H7 (cell line): ENCODE data around the gene COA1. TPM values are rescaled to one million over a fixed set of nuclear protein-coding genes. Genes with fewer than 3 reads are reported as not detected.
A peak's percentile ranks its signal among the peaks of the same experiment; 100 is the strongest.

Experiments used
- DNase-seq: peaks from one replicate; pipeline ENCODE4 v3.0.0; 2012
- H3K27me3 ChIP-seq: 2 replicates; pipeline ENCODE4 v1.6.0; 2011; ENCODE audit warnings: mild to moderate bottlenecking, low read length; ENCODE audit not compliant: control insufficient read depth, insufficient read depth
- H3K36me3 ChIP-seq: replicated peaks from 2 replicates; pipeline ENCODE4 v1.5.1; 2011; ENCODE audit warnings: low read length; ENCODE audit not compliant: control insufficient read depth, insufficient read depth
- H3K4me3 ChIP-seq: 2 replicates; pipeline ENCODE4 v1.5.1; 2011; ENCODE audit warnings: low read depth, mild to moderate bottlenecking, control low read depth, low read length, moderate library complexity; ENCODE audit not compliant: insufficient read depth
- total RNA-seq: library from RNA; depleted of rRNA; stranded (reverse); fragments of >200 nt; shearing (Covaris generic); gene quantifications from 2 replicates; pipeline ENCODE4 v1.2.3, GENCODE V29; 2014

COA1 gene
- total RNA-seq, 1 experiment from 2014 or later: 120 TPM

DNA sequence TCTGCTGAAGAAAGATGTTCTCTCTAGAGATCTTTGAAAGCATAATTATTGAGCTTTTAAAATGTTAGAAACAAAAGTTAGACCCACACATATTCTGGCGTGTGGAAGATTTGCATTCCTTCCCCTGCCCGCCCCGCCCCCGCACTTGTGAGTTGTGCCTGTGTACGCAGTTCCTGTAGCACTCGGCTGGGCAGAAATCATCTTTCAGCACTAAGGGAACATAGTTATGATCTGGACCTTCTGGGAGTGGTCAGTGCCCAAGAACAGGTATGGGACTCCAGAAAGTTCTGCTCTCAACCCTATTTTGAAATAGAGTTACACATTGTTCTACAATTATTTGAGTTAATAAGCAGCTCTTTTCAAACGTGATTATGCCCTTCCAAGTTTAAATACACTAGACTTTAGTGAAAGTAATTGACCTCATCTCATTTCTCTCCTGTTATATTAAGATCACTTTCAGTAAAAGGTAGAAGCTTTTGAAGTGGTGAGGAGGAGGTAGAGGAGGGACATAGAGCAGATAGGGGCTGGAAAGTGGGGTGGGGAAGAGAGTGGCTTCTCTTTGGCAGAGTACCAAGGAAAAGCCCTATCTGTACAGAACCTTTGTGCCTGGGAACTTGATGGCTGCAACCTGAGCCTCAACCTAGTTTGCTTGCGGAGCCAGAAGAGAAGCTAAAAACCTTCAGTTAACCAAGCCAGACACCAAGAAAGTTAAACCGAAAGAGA lies 34.9 kb upstream of the COA1 start:
- H3K27me3 ChIP-seq: peaks cover 6% of the 10 kb centered on the region
- DNase-seq: no peak
- no peaks in the 10 kb centered on the region for H3K36me3 ChIP-seq
- no peak overlapping the region for H3K4me3 ChIP-seq

DNA sequence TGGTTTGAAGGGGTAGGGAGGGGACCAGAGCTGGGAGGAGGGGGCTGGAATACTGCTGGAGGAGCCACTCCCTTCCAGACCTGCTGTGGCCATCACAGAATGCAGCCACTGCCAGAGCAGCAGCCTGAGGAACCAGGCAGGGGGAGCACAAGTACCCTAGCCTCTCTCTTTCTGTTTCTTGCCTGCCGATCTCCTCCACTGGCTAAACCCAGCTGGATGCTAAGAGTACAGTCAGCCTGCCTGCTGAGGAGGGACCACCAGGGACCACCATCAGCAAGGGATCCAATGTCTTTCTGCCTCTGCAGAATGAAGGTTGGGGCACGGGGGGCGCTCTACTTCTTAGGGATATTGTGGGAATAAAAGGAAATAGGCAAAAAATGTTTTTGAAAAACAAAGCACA lies 33.9 kb upstream of the COA1 start:
- peak; percentile 61 for DNase-seq
- Histone ChIP-seq H3K27me3 (peaks cover 11% of the 10 kb centered on the region), H3K36me3 (no peaks in the 10 kb centered on the region), H3K4me3 (no peak overlapping the region)

DNA sequence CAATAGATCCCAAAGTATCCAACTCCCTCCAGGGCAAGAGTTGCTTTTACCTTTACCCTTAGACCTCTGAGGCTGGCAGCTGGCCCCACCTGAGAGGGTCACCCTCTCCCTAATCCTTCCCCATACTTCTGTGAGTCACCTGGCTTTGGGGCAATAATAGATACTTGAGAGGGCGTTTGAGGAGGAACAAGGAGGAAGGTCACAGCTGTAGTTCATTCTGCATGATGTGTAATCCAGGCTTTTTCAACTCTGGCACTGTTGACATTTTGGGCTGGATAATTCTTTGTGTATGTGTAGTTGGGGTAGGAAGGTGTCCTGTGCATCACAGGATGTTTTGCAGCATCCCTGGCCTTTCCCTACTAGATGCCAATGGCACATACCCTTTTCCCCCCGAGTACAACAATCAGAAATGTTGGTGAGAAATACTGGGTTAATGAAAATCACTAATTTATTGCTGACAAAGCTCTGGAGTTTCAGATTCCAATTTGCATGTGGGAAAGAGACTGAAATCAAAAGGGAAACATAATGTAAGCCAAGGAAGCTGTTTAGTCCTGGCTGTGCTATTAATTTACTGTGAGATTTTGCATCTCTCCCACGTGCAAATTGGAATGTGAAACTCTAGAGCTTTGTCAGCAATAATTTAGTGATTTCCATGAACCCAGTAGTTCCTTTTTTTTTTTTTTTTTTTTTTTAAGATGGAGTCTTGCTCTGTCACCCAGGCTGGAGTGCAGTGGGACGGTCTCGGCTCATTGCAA lies 32.8 kb upstream of the COA1 start:
- DNase-seq: no peak
- no peaks in the 10 kb centered on the region for H3K36me3 ChIP-seq
- no peak overlapping the region for H3K4me3 ChIP-seq
- H3K27me3 ChIP-seq: peaks cover 22% of the 10 kb centered on the region

DNA sequence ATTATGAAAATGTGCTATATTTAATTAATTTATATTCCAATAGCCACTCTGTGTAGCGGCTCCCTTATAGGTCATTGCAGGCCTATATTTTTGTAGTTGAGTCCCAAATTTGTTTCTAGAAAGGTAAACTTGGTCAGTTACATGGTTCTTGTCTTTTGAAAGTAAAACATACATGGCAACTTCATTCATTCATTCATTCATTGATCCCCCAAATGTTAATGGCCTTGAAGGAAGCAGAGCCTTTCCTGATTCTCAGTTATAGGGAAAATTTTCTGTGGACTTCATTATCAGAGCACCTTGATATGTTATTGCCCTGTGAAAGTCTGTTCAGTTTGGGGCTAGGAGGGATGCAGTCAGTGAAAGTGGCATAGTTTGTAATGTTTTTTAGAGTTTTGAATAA lies 32.1 kb upstream of the COA1 start:
- H3K36me3 ChIP-seq: no peaks in the 10 kb centered on the region
- H3K27me3 ChIP-seq: peaks cover 26% of the 10 kb centered on the region
- DNase-seq: no peak
- H3K4me3 ChIP-seq: no peak overlapping the region

DNA sequence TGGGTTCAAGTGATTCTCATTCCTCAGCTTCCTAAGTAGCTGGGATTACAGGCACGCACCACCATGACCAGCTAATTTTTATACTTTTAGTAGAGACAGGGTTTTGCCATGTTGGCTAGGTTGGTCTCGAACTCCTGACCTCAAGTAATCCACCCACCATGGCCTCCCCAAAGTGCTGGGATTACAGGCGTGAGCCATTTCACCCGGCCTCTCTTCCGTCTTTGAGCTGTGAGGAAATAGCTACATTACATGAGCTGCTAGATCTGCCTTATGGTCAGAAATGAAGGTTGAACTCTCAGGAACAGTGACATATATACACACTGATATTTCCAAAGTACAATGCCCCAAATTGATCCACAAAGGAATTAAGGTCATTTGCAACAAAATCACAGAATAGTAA lies 31.5 kb upstream of the COA1 start:
- Histone ChIP-seq H3K27me3 (peaks cover 26% of the 10 kb centered on the region), H3K36me3 (no peaks in the 10 kb centered on the region), H3K4me3 (no peak overlapping the region)
- DNase-seq: no peak

DNA sequence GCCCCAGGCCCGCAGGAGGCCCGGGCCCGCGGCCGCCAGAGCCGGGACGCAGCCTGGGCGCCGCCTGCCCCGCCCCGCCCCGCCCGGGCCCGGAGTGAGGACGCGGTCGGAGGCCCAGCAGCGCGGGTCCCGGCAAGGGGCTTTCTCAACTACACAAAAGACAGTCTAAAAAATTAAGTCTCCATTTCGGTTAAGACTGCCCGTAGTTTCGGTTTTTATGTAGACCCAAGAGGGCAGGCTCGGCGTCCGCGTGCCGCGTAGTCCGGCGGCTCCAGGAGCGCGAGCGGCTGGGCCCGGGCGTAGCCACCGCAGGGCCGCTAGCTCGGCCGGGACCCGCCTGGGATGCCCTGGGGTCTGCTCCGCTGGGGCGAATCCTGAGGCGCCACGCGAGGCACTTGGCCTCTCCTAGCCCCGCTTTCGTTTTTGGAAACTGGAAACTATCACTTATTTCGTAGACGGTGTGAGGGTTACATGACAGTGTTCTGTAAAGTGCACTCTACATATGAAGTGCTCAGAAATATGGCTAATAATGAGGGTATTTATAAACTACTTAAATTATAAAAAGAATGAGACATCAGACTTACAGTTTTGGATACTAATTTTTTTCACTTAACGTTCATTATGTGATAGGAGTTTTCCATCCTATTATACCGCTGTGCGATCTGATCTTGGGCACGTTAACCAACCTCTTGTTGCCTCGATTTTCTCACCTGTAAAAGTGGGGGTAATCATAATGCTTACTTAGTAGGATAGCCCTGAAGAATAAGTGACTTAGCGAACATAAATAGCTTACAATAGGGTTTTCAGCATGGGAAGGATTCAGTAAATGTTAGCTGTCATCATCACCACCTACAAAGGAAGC lies 29.7 kb upstream of the COA1 start:
- Histone ChIP-seq H3K36me3 (no peaks in the 10 kb centered on the region), H3K27me3 (peaks cover 26% of the 10 kb centered on the region), H3K4me3 (peak overlapping the region; percentile 84)
- DNase-seq: peak; percentile 85

DNA sequence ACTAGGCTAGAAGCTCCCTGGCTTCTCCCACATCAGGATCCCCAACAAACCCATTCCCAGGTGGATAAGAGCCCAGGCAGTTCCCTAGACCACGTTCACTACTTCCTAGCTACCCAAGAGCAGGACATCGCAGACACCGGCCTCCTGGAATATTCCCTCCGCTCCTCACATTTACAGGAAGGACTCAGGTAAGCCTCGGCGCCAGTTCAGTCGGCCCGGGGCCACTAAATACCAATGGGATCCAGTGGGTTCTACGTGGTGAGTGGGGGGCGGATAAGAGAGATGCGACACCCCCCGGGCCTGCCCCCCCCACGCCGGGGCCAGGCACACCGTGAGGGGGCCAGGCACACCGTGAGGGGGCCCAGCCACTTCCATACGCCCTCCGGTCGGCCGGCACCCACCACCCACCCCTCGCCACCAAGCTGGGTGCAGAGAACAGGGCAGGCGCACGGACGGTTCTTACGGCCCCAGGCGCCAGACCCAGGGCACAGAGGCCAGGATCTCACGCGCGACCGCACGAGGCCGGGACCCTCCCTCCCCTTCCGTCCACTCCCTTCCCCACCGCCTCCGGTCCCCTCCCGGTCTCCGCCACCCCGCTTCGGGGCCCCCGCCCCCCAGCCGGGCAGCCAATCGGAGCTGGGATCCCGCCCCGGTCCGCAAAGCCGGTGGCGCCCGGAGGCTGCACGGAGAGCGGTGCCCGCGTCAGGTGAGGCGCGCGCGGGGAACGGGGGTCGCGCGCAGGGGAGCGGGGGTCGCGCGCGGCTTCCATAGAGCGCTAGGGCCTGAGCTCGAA lies 28.9 kb upstream of the COA1 start, which contains the start of gene BLVRA:
Gene BLVRA, plus strand, starts transcription at position 652 of the 793 bp plus-strand sequence. CDS start 12,479 bp downstream, outside the sequence.
- Histone ChIP-seq H3K27me3 (peaks cover 26% of the 10 kb centered on the region), H3K36me3 (no peaks in the 10 kb centered on the region), H3K4me3 (peak within 1 kb of the TSS; percentile 84)
- DNase-seq: peak; percentile 97

DNA sequence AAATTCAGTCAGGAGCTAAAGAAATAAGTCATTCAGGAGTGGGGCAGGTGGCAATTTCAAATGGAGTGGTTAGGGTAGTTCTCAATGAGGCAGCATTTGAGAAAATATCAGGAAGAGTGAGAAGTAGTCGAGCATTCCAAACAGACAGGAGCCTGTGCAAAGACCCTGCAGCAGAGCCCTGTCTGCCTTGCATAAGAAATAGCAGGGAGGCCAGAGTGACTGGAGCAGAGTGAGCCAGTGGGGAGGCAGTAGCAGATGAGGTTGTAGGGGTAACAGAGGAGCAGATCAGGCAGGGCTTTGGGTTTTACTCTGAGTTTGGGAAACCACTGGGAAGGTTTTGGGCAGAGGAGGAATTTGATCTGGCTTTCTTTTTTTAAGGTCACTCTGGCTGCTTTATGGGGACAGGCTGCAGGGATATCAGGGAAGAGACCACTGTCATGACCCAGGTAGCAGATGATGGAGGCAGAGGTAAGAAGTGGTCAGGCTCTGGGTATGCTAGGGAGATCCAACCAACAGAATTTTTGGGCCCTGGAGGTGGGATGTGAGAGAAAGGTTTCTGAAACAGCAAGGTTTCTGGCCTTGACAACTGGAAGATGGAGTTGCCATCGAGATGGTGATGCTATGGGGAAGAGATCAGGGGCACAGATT lies 27.9 kb upstream of the COA1 start:
- peaks cover 26% of the 10 kb centered on the region for H3K27me3 ChIP-seq
- no peak for DNase-seq
- no peak overlapping the region for H3K4me3 ChIP-seq
- no peaks in the 10 kb centered on the region for H3K36me3 ChIP-seq

DNA sequence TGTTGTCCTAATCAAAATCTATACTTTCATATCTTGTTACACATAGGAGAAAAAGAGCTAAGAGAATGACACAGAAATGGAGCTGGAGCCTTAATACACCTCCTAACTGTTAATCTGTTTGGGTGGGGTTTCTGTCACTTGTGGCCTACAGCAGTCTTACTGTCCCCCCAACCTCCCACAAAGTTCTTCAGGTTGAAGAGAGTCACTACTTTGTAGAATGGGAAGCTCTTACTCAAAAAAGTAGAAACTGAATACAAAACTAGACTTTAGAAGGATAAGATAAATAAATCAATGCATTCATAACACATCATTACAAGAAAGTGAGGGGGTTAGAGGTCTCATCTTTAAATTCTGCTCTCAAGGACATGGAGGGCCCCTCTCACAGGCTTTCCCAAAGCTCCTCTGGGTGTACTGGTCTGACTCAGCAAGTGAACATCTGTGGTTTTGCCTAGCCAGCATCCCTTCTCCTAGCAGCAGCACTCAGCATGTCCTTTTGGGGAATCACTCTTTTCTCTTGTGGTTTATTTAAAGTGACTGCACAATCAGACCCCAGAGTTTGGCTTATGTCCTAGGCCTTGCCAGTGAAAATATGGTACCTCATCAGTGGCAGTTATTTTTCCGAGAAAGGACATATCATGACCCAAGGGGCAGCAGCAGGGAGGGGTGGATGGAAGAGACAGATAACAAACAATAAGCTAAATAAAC lies 27.2 kb upstream of the COA1 start:
- Histone ChIP-seq H3K4me3 (no peak overlapping the region), H3K36me3 (no peaks in the 10 kb centered on the region)
- DNase-seq: no peak

DNA sequence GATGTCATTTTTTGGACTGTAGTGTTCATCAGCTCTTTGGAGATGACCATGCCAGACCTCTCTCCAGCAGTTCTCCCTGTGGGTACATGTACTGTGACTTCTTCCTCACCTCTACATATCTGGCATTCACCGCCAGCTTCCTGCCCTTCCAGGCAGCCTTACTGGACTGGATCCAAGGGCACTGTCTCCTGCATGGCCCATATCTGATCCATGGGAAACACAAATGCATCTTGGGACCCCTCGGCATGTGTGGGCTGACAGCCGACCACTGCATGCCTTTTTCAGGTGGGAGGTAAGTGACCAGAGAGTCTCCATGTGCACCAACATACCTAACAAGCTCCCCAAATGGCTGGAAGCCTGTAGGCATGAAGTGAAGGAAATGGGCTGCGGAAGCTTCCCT lies 25.3 kb upstream of the COA1 start:
- H3K36me3 ChIP-seq: no peaks in the 10 kb centered on the region
- DNase-seq: no peak
- no peak overlapping the region for H3K4me3 ChIP-seq
- H3K27me3 ChIP-seq: peaks cover 24% of the 10 kb centered on the region

More for the DNA sequence above, 27.2 kb upstream of the COA1 start:
- peaks cover 26% of the 10 kb centered on the region for H3K27me3 ChIP-seq

DNA sequence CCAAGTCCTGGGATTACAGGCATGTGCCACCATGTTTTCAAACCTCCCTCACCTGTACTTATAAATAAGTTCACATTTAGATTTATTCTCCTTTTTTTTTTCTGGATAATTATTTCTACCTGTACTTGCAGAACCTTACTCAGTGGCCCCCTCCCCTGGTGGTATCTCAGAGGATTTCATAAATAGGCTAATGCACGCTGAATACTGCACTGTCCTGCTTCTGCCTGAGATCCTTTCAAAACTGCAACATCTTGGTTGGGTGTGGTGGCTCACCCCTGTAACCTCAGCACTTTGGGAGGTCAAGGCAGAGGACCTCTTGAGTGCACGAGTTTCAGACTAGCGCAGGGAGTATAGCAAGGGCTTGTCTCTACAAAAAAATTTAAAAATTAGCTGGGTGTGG lies 24.5 kb upstream of the COA1 start:
- no peaks in the 10 kb centered on the region for H3K36me3 ChIP-seq
- H3K4me3 ChIP-seq: no peak overlapping the region
- DNase-seq: no peak
- H3K27me3 ChIP-seq: peaks cover 17% of the 10 kb centered on the region

DNA sequence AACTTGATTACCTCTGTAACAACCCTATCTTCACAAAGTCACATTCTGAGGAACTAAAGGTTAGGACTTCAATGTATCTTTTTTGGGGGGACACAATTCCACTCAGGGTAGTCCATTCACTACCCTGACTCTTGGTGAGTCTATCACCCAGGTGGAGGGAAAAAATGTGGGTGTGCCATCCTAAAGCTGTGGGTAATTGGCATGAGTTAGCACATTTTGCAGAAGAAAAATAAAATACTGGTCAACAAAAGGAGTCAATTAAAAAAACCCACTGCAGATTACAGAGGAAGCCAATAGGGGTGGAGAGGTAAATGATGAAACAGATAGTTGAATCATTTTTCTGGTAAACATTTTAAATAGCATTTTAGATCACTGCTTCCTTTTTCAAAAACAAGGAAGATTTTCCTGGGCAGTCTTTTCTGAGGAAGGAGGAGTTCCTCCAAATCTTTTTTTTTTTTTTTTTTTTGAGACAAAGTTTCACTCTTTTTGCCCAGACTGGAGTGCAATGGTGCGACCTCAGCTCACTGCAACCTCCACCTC lies 24.0 kb upstream of the COA1 start:
- DNase-seq: no peak
- H3K4me3 ChIP-seq: no peak overlapping the region
- H3K27me3 ChIP-seq: peaks cover 16% of the 10 kb centered on the region
- H3K36me3 ChIP-seq: no peaks in the 10 kb centered on the region

DNA sequence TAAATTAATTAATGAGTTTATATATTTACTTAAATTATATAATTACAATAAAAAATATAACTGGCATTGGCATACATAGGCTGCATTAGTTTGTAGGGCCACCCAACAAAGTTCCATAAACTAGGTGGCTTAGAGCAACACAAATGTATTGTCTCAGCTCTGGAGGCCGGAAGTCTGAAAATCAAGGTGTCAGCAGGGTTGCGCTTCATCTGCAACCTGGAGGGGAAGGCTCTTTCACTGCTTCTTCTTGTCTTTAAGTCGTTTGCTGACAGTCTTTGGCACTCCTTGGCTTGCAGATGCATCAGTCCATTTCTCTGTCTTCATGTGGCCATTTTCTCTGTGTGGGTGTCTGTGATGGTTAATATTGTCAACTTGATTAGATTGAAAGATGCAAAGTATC lies 23.1 kb upstream of the COA1 start:
- no peak for DNase-seq
- H3K36me3 ChIP-seq: no peaks in the 10 kb centered on the region
- no peak overlapping the region for H3K4me3 ChIP-seq
- H3K27me3 ChIP-seq: peaks cover 7% of the 10 kb centered on the region
